HG02943 (cell line): ENCODE data around the gene STARD9.

ENCODE experiments used
- ATAC-seq: cut with Tn5 transposase; IDR thresholded peaks from one replicate; pipeline ENCODE4 v1.9.1; 2021; ENCODE audit warnings: mild to moderate bottlenecking, low read depth, moderate library complexity; ENCODE audit not compliant: unreplicated experiment

Gene STARD9

DNA sequence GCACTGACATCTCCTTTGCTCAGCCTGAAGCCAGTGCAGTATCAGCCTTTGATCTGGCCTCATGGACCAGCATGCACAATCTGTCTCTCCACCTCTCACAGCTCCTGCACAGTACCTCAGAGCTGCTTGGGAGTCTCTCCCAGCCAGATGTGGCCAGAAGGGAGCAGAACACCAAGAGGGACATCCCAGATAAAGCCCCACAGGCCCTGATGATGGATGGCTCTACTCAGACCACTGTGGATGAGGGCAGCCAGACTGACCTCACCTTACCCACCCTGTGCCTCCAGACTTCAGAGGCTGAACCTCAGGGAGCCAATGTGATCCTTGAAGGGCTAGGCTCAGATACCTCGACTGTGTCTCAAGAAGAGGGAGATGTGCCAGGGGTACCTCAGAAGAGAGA lies 117.1 kb downstream of the STARD9 start:
- no peak for ATAC-seq

DNA sequence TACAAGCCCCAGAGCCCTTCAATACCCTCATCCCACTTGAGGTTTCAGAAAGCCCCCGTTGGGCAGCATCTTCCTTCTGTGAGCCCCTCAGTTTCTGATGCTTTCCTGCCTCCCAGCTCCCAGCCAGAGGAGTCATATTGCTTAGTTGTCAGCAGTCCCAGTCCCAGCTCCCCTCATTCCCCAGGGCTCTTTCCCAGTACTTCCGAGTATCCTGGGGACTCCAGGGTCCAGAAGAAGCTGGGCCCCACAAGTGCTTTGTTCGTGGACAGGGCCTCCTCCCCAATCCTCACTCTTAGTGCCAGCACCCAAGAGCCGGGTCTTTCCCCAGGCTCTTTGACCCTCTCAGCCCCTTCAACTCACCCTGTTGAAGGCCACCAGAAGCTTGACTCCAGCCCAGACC lies 117.6 kb downstream of the STARD9 start:
- no peak for ATAC-seq

DNA sequence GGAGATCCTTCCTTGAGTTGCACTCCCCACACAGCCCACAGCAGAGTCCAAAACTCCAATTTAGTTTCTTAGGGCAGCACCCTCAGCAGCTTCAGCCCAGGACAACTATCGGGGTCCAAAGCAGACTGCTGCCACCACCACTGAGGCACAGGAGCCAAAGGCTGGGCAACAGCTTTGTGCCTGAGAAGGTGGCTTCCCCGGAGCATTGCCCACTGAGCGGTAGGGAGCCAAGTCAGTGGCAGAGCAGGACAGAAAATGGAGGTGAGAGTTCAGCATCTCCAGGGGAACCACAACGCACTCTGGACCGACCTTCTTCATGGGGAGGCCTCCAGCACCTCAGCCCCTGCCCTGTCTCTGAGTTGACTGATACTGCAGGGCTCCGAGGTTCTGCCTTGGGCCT lies 118.1 kb downstream of the STARD9 start:
- ATAC-seq, result no peak

GRCh38 chr15:42693942-42694341 lies 118.5 kb downstream of the STARD9 start:
- ATAC-seq, result no peak

DNA sequence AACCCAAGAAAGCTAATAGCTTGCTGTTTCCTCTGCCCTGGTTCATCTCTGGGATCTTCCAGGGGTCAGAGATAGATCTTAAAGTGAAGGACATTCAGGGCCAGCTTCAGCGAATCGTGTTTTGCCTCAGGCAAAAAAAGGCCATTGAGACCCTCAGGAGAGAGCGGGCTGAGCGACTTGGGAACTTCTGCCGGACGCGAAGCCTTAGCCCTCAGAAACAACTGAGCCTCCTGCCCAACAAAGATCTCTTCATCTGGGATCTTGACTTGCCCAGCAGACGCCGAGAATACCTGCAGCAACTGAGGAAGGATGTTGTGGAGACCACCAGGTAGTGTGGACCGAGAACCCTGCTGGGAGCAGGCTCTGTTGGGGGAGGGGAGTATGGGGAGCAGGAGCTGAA lies 119.0 kb downstream of the STARD9 start:
- no peak for ATAC-seq

DNA sequence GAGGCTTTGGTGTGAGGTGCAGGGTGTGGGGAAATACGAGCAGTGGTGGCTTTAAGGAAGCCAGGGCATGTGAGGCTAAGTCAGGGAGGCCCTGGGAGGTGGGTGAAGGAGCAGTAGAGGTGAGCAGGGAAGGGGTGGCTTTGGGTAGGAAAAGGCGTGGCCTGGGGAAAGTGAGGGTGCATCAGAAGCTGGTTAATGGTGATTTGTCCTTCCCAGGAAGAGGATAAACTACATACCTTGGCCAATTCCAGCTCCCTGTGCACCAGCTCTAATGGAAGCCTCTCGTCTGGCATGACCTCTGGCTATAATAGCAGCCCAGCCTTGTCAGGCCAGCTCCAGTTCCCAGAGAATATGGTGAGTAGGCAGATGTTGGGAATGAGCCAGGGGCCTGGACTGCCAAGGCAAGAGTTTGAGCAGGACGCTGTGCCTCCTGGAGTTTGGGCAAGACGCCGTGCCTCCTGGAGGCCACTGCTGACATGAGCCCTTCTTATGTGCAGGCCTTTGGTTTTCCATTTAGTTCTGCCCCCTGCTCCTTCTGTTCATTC lies 120.2 kb downstream of the STARD9 start:
- ATAC-seq, result no peak

- ATAC-seq, result no peak
These were observed 121.2 kb downstream of the STARD9 start for GRCh38 chr15:42696626-42697025.

DNA sequence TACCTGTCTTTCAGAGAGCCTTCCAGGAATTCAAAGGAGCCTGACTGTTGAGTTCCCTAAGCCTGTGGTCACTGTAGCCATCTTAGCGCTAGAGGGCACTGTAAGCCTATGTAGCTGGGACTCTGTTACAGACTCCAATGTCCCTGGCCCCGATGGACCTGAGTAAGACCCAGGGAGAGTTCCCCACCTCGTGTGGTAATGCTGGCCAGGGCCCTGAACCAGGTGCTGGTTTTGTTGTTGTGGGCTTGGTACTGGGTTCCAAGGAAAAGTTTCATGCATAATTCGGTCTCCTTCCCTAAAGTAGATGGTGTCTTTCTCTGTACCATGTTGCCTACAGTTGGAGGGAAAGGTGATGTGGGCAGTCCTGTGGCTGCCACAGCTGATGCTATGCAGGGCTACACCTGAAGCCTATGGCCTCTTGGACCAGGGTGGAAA lies 129.1 kb downstream of the STARD9 start:
- no peak for ATAC-seq

DNA sequence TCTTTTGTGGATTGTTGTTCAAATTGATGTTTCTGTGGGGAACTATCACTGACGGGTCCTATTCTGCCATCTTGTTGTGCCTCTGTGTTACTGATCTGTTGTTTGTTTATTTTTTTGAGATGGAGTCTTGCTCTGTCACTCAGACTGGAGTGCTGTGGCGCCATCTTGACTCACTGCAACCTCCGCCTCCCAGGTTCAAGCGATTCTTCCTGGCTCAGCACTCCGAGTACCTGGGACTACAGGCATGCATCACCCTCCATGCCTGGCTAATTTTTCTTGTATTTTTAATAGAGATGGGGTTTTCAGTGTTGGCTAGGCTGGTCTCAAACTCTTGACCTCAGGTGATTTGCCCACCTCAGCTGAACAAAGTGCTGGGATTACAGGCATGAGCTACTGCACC lies 129.9 kb downstream of the STARD9 start:
- no peak for ATAC-seq

DNA sequence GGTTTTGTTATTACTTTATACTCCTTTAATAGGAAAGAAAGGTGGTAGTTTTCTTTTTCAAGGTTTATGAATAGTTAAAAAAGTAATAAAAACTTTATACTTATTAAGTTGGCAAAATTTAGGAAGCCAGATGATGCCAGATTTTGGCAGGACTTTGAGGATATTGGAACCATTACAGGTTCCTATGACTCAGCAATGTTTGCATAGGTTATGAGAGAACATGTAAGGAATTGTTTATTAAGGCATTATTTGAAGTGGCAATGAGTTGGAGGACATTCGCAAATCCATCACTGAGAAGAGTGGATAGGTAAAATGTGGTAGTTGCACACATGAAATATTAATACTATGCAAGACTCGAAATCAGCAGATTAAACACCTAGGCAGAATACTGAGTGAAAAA lies 131.7 kb downstream of the STARD9 start:
- no peak for ATAC-seq

DNA sequence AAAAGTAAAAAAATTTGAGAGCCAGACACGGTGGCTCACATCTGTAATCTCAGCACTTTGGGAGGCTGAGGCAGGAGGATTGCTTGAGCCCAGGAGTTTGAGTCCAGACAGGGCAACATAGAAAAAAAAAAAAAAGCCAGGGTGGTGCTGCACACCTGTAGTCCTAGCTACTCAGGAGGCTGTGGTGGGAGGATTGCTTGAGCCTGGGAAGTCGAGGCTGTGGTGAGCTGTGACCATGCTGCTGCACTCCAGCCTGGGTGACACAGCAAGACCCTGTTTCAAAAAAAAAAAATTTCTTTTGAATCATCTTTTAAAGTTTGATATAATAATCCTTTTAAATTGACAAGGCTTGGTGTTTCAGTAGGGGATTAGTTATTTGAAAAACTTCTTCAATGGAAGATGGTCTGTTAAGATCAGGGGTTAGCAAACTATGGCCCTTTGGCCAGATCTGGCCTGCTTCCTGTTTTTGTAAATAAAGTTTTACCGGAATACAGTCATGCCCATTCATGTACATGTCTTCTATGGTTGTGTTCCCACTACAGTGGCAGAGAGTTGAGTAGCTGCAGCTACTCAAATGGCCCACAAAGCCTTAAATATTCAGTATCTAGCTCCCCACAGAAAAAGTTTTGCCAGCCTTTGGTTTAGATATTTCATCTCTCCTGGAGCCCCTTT lies 132.6 kb downstream of the STARD9 start:
- no peak for ATAC-seq

GRCh38 chr15:42710662-42711061 lies 135.3 kb downstream of the STARD9 start:
- no peak for ATAC-seq

GRCh38 chr15:42711746-42712145 lies 136.3 kb downstream of the STARD9 start:
- ATAC-seq, result no peak

- no peak for ATAC-seq
These were observed 137.2 kb downstream of the STARD9 start for GRCh38 chr15:42712584-42712983.

DNA sequence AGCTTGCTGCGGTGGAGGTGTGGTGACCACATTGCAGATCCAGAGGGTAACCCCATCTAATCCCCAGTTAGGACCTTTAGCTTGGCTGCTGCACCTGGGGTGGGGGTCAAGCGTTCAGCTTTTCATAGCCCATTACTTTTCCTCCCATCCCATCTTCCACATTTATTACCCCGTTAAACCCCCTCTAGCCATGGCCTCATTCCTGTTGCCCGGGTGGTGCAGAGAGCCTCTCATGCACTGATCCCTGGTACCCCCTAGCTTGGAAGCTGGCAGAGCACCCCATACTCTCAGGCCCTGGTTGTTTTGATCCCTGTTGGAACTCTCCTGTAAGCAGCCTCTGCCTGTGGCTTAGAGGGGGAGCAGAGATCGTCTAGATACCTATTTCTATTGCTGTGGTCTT lies 140.7 kb downstream of the STARD9 start:
- ATAC-seq, result no peak

GRCh38 chr15:42716626-42717025 lies 141.2 kb downstream of the STARD9 start:
- ATAC-seq, result no peak

GRCh38 chr15:42719043-42719442 lies 143.6 kb downstream of the STARD9 start:
- ATAC-seq, result no peak

- no peak for ATAC-seq
These were observed 144.7 kb downstream of the STARD9 start for GRCh38 chr15:42720071-42720470.

GRCh38 chr15:42721016-42721415 lies 145.6 kb downstream of the STARD9 start:
- ATAC-seq, result no peak

DNA sequence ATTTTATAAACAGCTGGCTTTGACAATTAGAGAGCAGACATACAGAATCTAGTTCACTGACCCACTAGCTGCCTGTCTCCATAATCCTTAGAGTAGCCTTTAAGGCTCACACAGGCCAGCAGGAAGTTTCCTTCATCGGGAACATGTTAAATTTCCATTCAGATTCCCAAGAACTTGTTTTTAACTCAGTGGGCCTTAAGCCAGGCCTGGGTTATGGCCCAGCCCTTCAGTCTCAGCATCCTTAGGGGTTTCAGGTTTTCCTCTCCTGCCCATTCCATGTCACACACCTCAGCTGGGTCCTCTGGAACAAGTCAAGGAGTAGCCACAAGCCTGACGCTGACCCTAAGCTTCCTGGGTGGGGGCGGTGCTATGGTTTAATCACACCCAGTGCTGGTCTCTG lies 146.5 kb downstream of the STARD9 start:
- no peak for ATAC-seq

DNA sequence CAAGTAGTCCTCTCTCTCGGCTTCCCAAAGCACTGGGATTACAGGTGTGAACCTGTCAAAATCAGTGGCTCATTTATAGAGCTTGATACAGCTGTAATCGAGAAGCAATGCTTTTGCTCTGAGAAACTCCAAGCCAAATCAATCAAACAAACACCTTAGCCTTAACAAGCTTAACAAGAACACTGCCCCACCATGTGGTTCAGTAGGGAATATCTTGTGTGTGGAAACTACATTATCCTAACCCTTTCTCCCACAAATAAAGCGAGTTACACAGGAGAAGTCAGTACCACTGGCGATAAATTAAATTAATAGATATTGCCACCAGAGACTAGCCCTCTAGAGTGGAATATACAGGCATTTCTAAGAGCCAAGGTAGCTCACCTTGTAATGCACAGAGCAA lies 147.7 kb downstream of the STARD9 start:
- ATAC-seq, result no peak

DNA sequence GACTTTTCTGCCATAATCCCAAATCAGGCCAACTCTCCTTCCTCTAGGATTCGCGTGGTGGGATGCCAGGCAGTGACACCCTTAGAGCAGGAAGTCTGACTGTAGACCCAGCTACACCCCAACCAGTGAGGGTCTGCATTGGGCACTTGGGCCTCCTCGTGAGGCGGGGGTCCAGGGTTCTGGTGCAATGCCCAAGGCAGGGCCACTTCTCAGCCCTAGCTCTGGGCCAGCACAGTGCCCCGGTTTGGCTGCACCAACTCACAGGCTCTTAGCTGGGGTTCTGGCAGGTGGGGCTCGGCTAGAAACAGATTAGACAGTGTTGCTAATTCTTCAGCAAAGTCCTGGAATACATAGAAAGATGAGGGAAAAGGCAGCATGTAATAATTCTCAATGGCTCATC lies 148.9 kb downstream of the STARD9 start:
- ATAC-seq, result no peak
